Body of pancreas (tissue), 4 donors: ENCODE measurements around the gene RPS6KA2. TPM values are rescaled to one million over a fixed set of nuclear protein-coding genes. Genes with fewer than 3 reads are reported as not detected.
A peak's percentile ranks its signal among the peaks of the same experiment; 100 is the strongest.

Experiments
- ATAC-seq: fragments of 150-250 bp; one replicate; pipeline ENCODE4 v1.9.1; 2016
- DNase-seq, 4 donors: peaks; one replicate each; pipeline ENCODE4 v3.0.0-alpha.2; 2019
- H3K27ac ChIP-seq, 4 donors: fragments of 200-600 bp; sonication (generic); 1 replicate in 3 of 4; 2 replicates in 1 of 4; pipeline versions ENCODE4 v1.5.1 to v1.6.1; 2016 to 2019; ENCODE audit warnings: mild to moderate bottlenecking in 1 of 4, mixed read lengths in 1 of 4, moderate library complexity in 1 of 4
- H3K27me3 ChIP-seq, 2 donors: fragments of 200-600 bp; sonication (generic); one replicate each; pipeline ENCODE4 v1.6.0; 2016; ENCODE audit warnings: mild to moderate bottlenecking in 1 of 2
- H3K36me3 ChIP-seq, 2 donors: fragments of 200-600 bp; sonication (generic); replicated peaks in 1 of 2; 2 replicates each; pipeline ENCODE4 v1.5.1; 2016; ENCODE audit warnings: low read depth in 2 of 2; ENCODE audit not compliant: insufficient read depth in 1 of 2
- H3K4me1 ChIP-seq: fragments of 200-600 bp; sonication (generic); one replicate; pipeline ENCODE4 v1.6.0; 2016
- H3K4me3 ChIP-seq, 2 donors: fragments of 200-600 bp; sonication (generic); 1 replicate in 1 of 2; 2 replicates in 1 of 2; pipeline ENCODE4 v1.5.1; 2016 to 2019
- H3K9me3 ChIP-seq, 3 donors: fragments of 200-600 bp; sonication (generic); 1 replicate in 2 of 3; 2 replicates in 1 of 3; pipeline ENCODE4 v1.5.1; 2016
- POLR2A ChIP-seq, 3 donors: fragments of 450-650 bp; IDR thresholded peaks; one replicate each; pipeline ENCODE4 v1.6.1; 2016; ENCODE audit warnings: antibody characterized with exemption in 3 of 3, mild to moderate bottlenecking in 2 of 3
- WGBS, 2 donors: methylation state at CpG; one replicate each; pipeline ENCODE4 v1.1.5; 2017; 5-methylcytosine and 5-hydroxymethylcytosine counted together
- intact Hi-C: fragments of 100-400 bp; cut with DNase I; formaldehyde crosslinking; loops from one replicate; pipeline ENCODE4 v1.15.1; 2023
- total RNA-seq, 2 donors: library from RNA; depleted of rRNA; stranded (reverse); fragments of >200 nt; gene quantifications; one replicate each; pipeline ENCODE4 v1.1.0, GENCODE V29; 2016
- TF ChIP-seq, protein P1 (sequence below), 7 experiments: fragments of 450-650 bp in 4 of 7; fragments of 200-600 bp in 3 of 7; sonication (generic) in 3 of 7; IDR thresholded peaks; one replicate each; pipeline ENCODE4 v1.5.1; 2016 to 2019; ENCODE audit warnings: antibody characterized with exemption in 7 of 7

The RPS6KA2 gene
- total RNA-seq, 2 donors from 2014 or later: 24.4 to 53.7 TPM

DNA sequence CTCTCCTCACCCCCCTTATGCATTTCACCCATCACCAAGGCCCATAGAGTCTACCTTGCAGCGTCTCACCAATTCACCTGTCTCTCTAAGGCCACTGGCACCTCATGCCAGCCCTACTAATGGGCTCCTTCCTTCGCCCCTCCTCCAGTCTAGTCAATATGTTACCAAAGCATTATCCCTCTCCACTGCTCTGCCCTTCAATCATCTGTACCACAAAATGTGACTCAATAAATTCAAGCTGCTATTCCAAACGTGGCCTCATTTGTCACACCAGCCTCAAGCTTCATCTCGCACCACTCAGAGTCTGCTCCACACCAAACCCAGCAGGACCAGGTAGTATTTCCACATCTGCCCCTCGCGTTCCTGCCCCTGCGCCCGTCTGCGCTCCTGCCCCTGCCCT is 21.8 kb upstream of the RPS6KA2 start:
- no peak for DNase-seq
- no peaks in the 10 kb centered on the region for H3K27me3 ChIP-seq
- H3K4me1 ChIP-seq: no peaks in the 10 kb centered on the region
- no peaks in the 10 kb centered on the region for H3K36me3 ChIP-seq
- no peak overlapping the region for H3K4me3 ChIP-seq
- TF ChIP-seq, protein P1, sequence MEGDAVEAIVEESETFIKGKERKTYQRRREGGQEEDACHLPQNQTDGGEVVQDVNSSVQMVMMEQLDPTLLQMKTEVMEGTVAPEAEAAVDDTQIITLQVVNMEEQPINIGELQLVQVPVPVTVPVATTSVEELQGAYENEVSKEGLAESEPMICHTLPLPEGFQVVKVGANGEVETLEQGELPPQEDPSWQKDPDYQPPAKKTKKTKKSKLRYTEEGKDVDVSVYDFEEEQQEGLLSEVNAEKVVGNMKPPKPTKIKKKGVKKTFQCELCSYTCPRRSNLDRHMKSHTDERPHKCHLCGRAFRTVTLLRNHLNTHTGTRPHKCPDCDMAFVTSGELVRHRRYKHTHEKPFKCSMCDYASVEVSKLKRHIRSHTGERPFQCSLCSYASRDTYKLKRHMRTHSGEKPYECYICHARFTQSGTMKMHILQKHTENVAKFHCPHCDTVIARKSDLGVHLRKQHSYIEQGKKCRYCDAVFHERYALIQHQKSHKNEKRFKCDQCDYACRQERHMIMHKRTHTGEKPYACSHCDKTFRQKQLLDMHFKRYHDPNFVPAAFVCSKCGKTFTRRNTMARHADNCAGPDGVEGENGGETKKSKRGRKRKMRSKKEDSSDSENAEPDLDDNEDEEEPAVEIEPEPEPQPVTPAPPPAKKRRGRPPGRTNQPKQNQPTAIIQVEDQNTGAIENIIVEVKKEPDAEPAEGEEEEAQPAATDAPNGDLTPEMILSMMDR (IDR thresholded peaks at IDR 0.05): no peak
- no peak for TF ChIP-seq POLR2A (IDR thresholded peaks at IDR 0.05)
- peaks cover 0 to 2% (median 0%) of the 10 kb centered on the region in 3 donors for H3K9me3 ChIP-seq
- 82 to 83% methylated on average over 9 of the region's 9 CpGs for WGBS, 2 donors
- intact Hi-C loops: no loop called here
- ATAC-seq: no peak
- no peak overlapping the region for H3K27ac ChIP-seq

DNA sequence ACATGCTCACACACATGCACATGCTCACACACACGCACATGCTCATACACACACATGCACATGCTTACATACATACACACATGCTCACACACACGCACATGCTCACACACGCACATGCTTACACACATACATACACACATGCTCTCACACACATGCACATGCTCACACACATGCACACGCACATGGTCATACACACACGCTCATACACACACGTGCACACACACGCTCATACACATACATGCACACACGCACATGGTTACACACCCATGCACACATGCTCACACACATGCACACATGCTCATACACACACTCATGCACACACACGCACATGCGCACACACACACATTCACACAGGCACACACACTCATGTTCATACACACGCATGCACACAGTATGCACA is 20.8 kb upstream of the RPS6KA2 start:
- no peaks in the 10 kb centered on the region for H3K4me1 ChIP-seq
- no peaks in the 10 kb centered on the region for H3K27me3 ChIP-seq
- no peak overlapping the region for H3K27ac ChIP-seq
- DNase-seq (no peak), ATAC-seq (no peak)
- 91% methylated on average over 11 of the region's 11 CpGs for WGBS, 2 donors
- H3K9me3 ChIP-seq: peaks cover 0 to 4% (median 0%) of the 10 kb centered on the region in 3 donors
- intact Hi-C loops: no loop called here
- H3K36me3 ChIP-seq: no peaks in the 10 kb centered on the region
- no peak overlapping the region for H3K4me3 ChIP-seq
- no peak for TF ChIP-seq POLR2A (IDR thresholded peaks at IDR 0.05)
- TF ChIP-seq, protein P1 (IDR thresholded peaks at IDR 0.05): no peak

DNA sequence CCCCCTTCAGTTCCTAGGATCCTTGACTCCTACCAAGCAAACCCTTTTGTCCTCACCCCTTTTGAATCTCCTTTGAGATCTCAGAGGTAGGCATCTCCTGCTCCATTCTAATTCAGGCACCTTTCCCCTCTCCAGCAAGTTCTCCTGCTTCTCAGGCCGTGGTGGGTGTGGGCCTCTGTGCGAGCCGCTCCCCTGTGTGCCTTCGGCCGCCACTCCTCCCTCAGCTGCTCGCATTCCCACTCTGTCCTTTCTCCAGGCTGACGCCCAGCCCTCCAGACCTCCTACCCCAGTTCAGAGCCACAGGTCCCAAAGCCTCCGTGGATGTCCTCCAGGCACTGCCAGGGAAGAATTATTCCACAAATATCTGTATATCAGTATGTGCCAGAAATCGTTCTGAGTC is 19.7 kb upstream of the RPS6KA2 start:
- peak in 2 of 4 donors; percentile 42 to 57 for DNase-seq
- no peak overlapping the region for H3K27ac ChIP-seq
- no peaks in the 10 kb centered on the region for H3K36me3 ChIP-seq
- no peak for ATAC-seq
- H3K4me1 ChIP-seq: no peaks in the 10 kb centered on the region
- no peaks in the 10 kb centered on the region for H3K27me3 ChIP-seq
- H3K4me3 ChIP-seq: no peak overlapping the region
- peaks cover 0 to 4% (median 0%) of the 10 kb centered on the region in 3 donors for H3K9me3 ChIP-seq
- intact Hi-C loops: no loop called here
- 70% methylated on average over 9 of the region's 9 CpGs for WGBS, 2 donors
- TF ChIP-seq POLR2A (IDR thresholded peaks at IDR 0.05): no peak
- TF ChIP-seq, protein P1 (IDR thresholded peaks at IDR 0.05): no peak

DNA sequence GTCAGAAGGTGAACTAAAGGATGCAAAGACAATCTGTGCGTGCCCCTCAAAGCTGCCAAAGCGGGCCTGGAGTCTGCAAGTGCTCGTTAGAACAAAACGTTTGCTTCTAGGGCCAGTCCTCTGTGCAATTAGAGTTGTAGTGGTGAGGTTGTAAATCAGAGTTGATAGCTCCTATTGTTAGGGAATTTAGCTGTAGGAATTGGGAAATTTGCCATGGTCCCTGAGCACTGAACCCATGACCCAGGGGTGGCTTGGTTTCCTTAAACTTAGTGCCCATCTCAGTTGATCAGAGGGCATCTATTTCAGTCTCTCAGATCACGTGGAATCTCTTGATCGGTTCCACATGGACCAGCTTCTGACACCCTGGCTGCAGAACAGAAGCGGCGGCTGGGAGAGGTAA is 18.8 kb upstream of the RPS6KA2 start:
- no peaks in the 10 kb centered on the region for H3K36me3 ChIP-seq
- WGBS, 2 donors: 80 to 81% methylated on average over 7 to 8 of the region's 8 CpGs
- H3K4me3 ChIP-seq: no peak overlapping the region
- peaks cover 0 to 4% (median 0%) of the 10 kb centered on the region in 3 donors for H3K9me3 ChIP-seq
- TF ChIP-seq, protein P1 (IDR thresholded peaks at IDR 0.05): no peak
- no peak for TF ChIP-seq POLR2A (IDR thresholded peaks at IDR 0.05)
- intact Hi-C loops: no loop called here
- H3K27me3 ChIP-seq: no peaks in the 10 kb centered on the region
- no peak for ATAC-seq
- H3K27ac ChIP-seq: no peak overlapping the region
- no peaks in the 10 kb centered on the region for H3K4me1 ChIP-seq
- DNase-seq: no peak

DNA sequence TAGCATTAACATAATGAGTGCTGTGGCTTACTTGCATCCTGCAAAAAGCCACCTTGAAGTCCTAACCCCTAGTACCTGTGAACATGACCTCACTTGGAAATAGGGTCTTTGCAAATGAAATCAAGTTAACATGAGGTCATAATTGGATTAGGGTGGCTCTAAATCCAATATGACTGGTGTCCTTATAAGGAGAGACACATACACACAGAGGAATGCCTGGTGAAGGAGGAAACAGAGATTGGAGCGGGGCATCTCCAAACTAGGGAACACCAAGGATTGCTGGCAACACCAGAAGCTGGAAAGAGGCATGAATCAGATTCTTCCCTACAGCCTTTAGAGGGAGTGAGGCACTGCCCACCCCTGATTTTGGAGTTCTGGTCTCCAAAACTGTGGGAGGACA is 17.6 kb upstream of the RPS6KA2 start:
- TF ChIP-seq, protein P1 (IDR thresholded peaks at IDR 0.05): no peak
- no peak for TF ChIP-seq POLR2A (IDR thresholded peaks at IDR 0.05)
- H3K4me3 ChIP-seq: no peak overlapping the region
- H3K9me3 ChIP-seq: peaks cover 0 to 4% (median 0%) of the 10 kb centered on the region in 3 donors
- 93 to 94% methylated on average over 1 of the region's 1 CpG for WGBS, 2 donors
- no peak for DNase-seq
- intact Hi-C loops: no loop called here
- no peaks in the 10 kb centered on the region for H3K36me3 ChIP-seq
- H3K27me3 ChIP-seq: no peaks in the 10 kb centered on the region
- H3K4me1 ChIP-seq: no peaks in the 10 kb centered on the region
- no peak overlapping the region for H3K27ac ChIP-seq
- ATAC-seq: no peak
